Heart right ventricle (tissue), 16 donors: ENCODE measurements around the gene CDH11. TPM values are rescaled to one million over a fixed set of nuclear protein-coding genes. Genes with fewer than 3 reads are reported as not detected.

Experiments used
- ATAC-seq, 8 donors: fragments of 200-7000 bp; cut with Tn5 transposase; one replicate each; pipeline ENCODE4 v1.9.1; 2020; ENCODE audit warnings: mild to moderate bottlenecking in 8 of 8, moderate library complexity in 8 of 8, moderate number of reproducible peaks in 1 of 8
- DNase-seq, 2 donors: peaks; one replicate each; pipeline ENCODE4 v3.0.0-alpha.2; 2020
- H3K27ac ChIP-seq, 10 donors: fragments of 200-600 bp; sonication (generic) in 2 of 10; one replicate each; pipeline versions ENCODE4 v1.5.0 to v1.8.0; 2020 to 2022; ENCODE audit warnings: mild to moderate bottlenecking in 3 of 10
- H3K27me3 ChIP-seq, 7 donors: fragments of 200-600 bp; one replicate each; pipeline ENCODE4 v1.8.0; 2021 to 2022; ENCODE audit warnings: mild to moderate bottlenecking in 2 of 7
- H3K36me3 ChIP-seq, 9 donors: fragments of 200-600 bp; sonication (generic) in 1 of 9; one replicate each; pipeline versions ENCODE4 v1.5.0 to v1.8.0; 2020 to 2022; ENCODE audit warnings: mild to moderate bottlenecking in 2 of 9
- H3K4me1 ChIP-seq, 9 donors: fragments of 200-600 bp; sonication (generic) in 1 of 9; one replicate each; pipeline versions ENCODE4 v1.5.0 to v1.8.0; 2020 to 2022; ENCODE audit warnings: mild to moderate bottlenecking in 4 of 9
- H3K4me3 ChIP-seq, 10 donors: fragments of 200-600 bp; sonication (generic) in 2 of 10; one replicate each; pipeline versions ENCODE4 v1.5.0 to v1.8.0; 2020 to 2022; ENCODE audit warnings: mild to moderate bottlenecking in 7 of 10, moderate library complexity in 2 of 10
- H3K9me3 ChIP-seq, 11 donors: fragments of 200-600 bp in 10 of 11; sonication (generic) in 2 of 11; one replicate each; pipeline versions ENCODE4 v1.5.0 to v1.8.0; 2013 to 2022; ENCODE audit warnings: mild to moderate bottlenecking in 2 of 11, control low read depth in 1 of 11, moderate library complexity in 1 of 11
- CTCF ChIP-seq, 9 donors: fragments of 200-600 bp; sonication (generic) in 2 of 9; IDR thresholded peaks; one replicate each; pipeline versions ENCODE4 v1.5.0 to v1.8.0; 2021 to 2022; ENCODE audit warnings: antibody characterized with exemption in 9 of 9, mild to moderate bottlenecking in 5 of 9, moderate library complexity in 1 of 9
- WGBS, 2 donors: extraction: QIAGEN DNeasy Blood & Tissue Kit; methylation state at CpG; one replicate each; pipeline ENCODE4 v1.1.7; 2013; ENCODE audit warnings: inconsistent platforms in 1 of 2; 5-methylcytosine and 5-hydroxymethylcytosine counted together
- intact Hi-C, 10 donors: fragments of 100-400 bp; cut with DNase I; formaldehyde crosslinking; loops; one replicate each; pipeline versions ENCODE4 v1.11.1 to v1.14.2; 2022
- polyA plus RNA-seq, 2 donors: library from polyadenylated mRNA; stranded (reverse); fragments of 200-250 nt; gene quantifications; one replicate each; pipeline ENCODE4 v1.2.3, GENCODE V29; 2013
- total RNA-seq, 10 donors: library from RNA; stranded (reverse); fragmentation: NEBNext Ultra II Directional in 3 of 10; extraction: Animal tissue kit (Norgen Biotek cat#: 25700) in 3 of 10; gene quantifications; one replicate each; pipeline versions ENCODE4 v1.2.1 to v1.2.4, GENCODE V29; 2021 to 2023
- donor health status: Arrhythmogenic right ventricular cardiomyopathy.
- donor health status: ischemic (EF 13 %, LVEDD 7.1; RV severe dilation, severe dysfunction).
- donor health status: healthy with polysubstance abuse.
- donor health status: DM: no; HTN: yes; CAD: no.
- donor health status: DM: no; HTN: no; CAD: no.
- donor health status: ischemic (EF 25% LVEDD 6.9; RV normal size, moderate dysfunction).
- donor health status: ischemic (EF 25% LVEDD 5.7; RV mildly dilated, moderate dysfunction).
- donor health status: healthy.
- donor health status: DM: yes; HTN: yes; CAD: no.
- donor health status: Ischemic cardiomyopathy.
- donor health status: ischemic (EF 35%, LVEDD 5.7; RV mildly dilated, moderate dysfunction).
- donor health status: nonischemic (EF 11% LVEDD 7.7; RV severe dilation, severe dysfunction).
- donor health status: DM: yes; HTN: yes; CAD: no.
- donor health status: PGD.
- donor health status: ischemic (EF 29% LVEDD 5.4; RV normal size, mild dysfunction).
- donor health status: nonischemic (EF 23%, LVEDD 6.1; RV moderate dilation, normal function).

The CDH11 gene
- total and polyA plus RNA-seq, 12 donors = 1.7 to 29.6 (median 6.5) TPM

- Histone ChIP-seq H3K9me3 (no peaks in the 10 kb centered on the region), H3K36me3 (no peaks in the 10 kb centered on the region), H3K4me1 (no peaks in the 10 kb centered on the region), H3K4me3 (no peak overlapping the region), H3K27ac (no peak overlapping the region), H3K27me3 (no peaks in the 10 kb centered on the region)
- DNase-seq = no peak
- no peak for ATAC-seq
- intact Hi-C loops = no loop called here
- no peak for TF ChIP-seq CTCF (IDR thresholded peaks at IDR 0.05)
Observed at GRCh38 chr16:65148804-65149203, 26.9 kb upstream of the CDH11 start.

- no peak overlapping the region for H3K4me3 ChIP-seq
- H3K27me3 ChIP-seq = peaks cover 0 to 7% (median 0%) of the 10 kb centered on the region in 7 donors
- no peaks in the 10 kb centered on the region for H3K4me1 ChIP-seq
- no peaks in the 10 kb centered on the region for H3K36me3 ChIP-seq
- ATAC-seq (no peak), DNase-seq (no peak)
- no peak for TF ChIP-seq CTCF (IDR thresholded peaks at IDR 0.05)
- H3K9me3 ChIP-seq = no peaks in the 10 kb centered on the region
- 88% methylated on average over 3 of the region's 3 CpGs for WGBS, 2 donors
- no peak overlapping the region for H3K27ac ChIP-seq
- intact Hi-C loops = no loop called here
Observed at GRCh38 chr16:65142276-65142675, 20.4 kb upstream of the CDH11 start.

DNA sequence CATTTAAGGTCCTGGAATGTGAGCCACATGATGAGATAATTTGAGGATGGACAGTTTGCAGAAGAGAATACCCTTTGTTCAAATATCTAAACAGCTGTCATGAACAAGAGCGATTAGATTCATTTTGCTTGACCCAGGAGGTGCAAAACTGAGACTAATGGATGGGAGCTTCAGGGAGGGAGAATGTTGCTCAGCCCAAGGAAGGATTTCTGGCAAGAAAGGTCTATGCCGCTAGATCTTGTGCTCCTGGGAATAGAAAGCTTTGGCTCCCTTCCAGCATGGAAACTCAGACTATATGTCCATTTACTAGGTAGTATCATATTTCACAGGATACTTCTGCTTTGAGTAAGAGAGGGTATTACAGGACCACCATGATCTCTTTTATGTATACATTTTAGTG lies 14.8 kb upstream of the CDH11 start:
- DNase-seq (no peak), ATAC-seq (no peak)
- Histone ChIP-seq H3K9me3 (no peaks in the 10 kb centered on the region), H3K27me3 (peaks cover 0 to 6% (median 0%) of the 10 kb centered on the region in 7 donors), H3K4me3 (no peak overlapping the region), H3K36me3 (no peaks in the 10 kb centered on the region), H3K27ac (no peak overlapping the region), H3K4me1 (no peaks in the 10 kb centered on the region)
- no peak for TF ChIP-seq CTCF (IDR thresholded peaks at IDR 0.05)
- WGBS, 2 donors = 41 to 53% methylated on average over 2 of the region's 2 CpGs
- intact Hi-C loops = no loop called here

DNA sequence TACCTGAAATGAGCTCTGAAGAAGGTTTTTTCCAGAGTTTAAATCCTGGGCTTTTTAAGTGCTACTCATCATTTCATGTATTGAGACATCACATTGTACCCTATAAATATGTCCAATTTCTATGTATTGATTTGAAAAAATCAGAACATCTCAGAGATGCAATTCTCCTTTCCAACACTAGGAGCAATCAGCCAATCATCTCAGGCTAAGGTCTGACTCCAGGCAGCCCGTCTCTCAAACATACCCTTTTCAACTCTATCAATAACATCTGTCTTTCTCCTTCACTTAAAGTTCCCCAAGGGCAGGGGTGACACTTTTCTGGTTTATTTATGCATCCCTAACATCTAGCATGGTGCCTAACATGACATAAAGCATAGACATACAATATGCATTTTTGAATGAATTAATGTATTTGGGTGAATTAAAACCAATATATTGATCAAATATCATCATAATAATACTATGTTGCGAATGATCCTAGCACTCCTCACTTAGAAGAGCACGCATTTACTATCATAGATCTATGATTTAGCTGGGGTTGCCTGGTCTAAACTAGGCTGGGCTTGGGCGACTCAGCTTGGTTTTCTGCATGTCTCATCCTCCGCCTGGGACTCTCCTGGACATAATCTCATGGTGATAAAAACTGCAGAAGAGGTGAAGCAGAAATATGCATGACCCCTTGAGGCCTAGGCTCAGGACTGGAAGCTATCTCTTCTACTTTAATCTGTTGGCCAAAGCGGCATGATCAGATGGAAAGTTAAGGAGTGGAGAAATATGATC lies 5.2 kb upstream of the CDH11 start:
- DNase-seq (no peak), ATAC-seq (no peak)
- peaks cover 0 to 26% (median 22%) of the 10 kb centered on the region in 7 donors for H3K27me3 ChIP-seq
- H3K9me3 ChIP-seq = no peaks in the 10 kb centered on the region
- peak in 8 of 9 donors; percentile 13 to 38 (median 26) for TF ChIP-seq CTCF (IDR thresholded peaks at IDR 0.05)
- no peak overlapping the region for H3K4me3 ChIP-seq
- no peak overlapping the region for H3K27ac ChIP-seq
- H3K36me3 ChIP-seq = no peaks in the 10 kb centered on the region
- intact Hi-C loops = loop anchor here in 3 of 10 donors (10.0 kb wide), 4 partner anchors 178 to 1138 kb away; no protein-coding TSS in a partner anchor
- H3K4me1 ChIP-seq = peaks cover 0 to 20% (median 9%) of the 10 kb centered on the region in 9 donors
- WGBS, 2 donors = 94 to 95% methylated on average over 6 of the region's 6 CpGs
